Vagina (tissue), 2 donors: ENCODE results near the gene FRMD6. TPM values are rescaled to one million over a fixed set of nuclear protein-coding genes. Genes with fewer than 3 reads are reported as not detected.
A peak's percentile ranks its signal among the peaks of the same experiment; 100 is the strongest.

Experiments used
- DNase-seq, 2 donors: peaks; one replicate each; pipeline ENCODE4 v3.0.0-alpha.2; 2017; ENCODE audit errors: extremely low spot score in 2 of 2
- H3K27ac ChIP-seq: fragments of 200-600 bp; sonication (generic); one replicate; pipeline ENCODE4 v1.5.1; 2019
- H3K27me3 ChIP-seq: fragments of 200-600 bp; sonication (generic); one replicate; pipeline ENCODE4 v1.5.1; 2019
- H3K36me3 ChIP-seq, 2 donors: fragments of 200-600 bp; sonication (generic); one replicate each; pipeline ENCODE4 v1.5.1; 2017 to 2019
- H3K4me1 ChIP-seq: fragments of 200-600 bp; sonication (generic); one replicate; pipeline ENCODE4 v1.5.1; 2019
- H3K4me3 ChIP-seq, 2 donors: fragments of 200-600 bp; sonication (generic); 1 replicate in 1 of 2; 2 replicates in 1 of 2; pipeline ENCODE4 v1.5.1; 2016 to 2019
- H3K9me3 ChIP-seq: fragments of 200-600 bp; sonication (generic); one replicate; pipeline ENCODE4 v1.5.1; 2019
- CTCF ChIP-seq, 3 experiments: fragments of 450-650 bp in 2 of 3; fragments of 200-600 bp in 1 of 3; sonication (generic) in 1 of 3; IDR thresholded peaks; one replicate each; pipeline ENCODE4 v1.5.1; 2017 to 2019; ENCODE audit warnings: antibody characterized with exemption in 3 of 3, mild to moderate bottlenecking in 2 of 3, moderate library complexity in 2 of 3
- POLR2A ChIP-seq, 2 donors: fragments of 450-650 bp; IDR thresholded peaks; one replicate each; pipeline ENCODE4 v1.6.1; 2017; ENCODE audit warnings: antibody characterized with exemption in 2 of 2, mild to moderate bottlenecking in 2 of 2, moderate library complexity in 2 of 2
- POLR2AphosphoS5 ChIP-seq, 2 donors: sonication (generic); formaldehyde crosslinking; IDR thresholded peaks; one replicate each; pipeline ENCODE4 v1.9.0; 2017; ENCODE audit warnings: antibody characterized with exemption in 2 of 2, mild to moderate bottlenecking in 2 of 2, low read depth in 1 of 2; ENCODE audit not compliant: insufficient read depth in 1 of 2
- intact Hi-C: fragments of 100-400 bp; cut with DNase I; formaldehyde crosslinking; loops from one replicate; pipeline ENCODE4 v1.15.1; 2023
- total RNA-seq: library from RNA; depleted of rRNA; stranded (reverse); fragments of >200 nt; gene quantifications from one replicate; pipeline ENCODE4 v1.2.3, GENCODE V29; 2016

Gene FRMD6
- total RNA-seq, 1 donor from 2014 or later = 114 TPM

GRCh38 chr14:51674294-51675002 is 22.7 kb downstream of the FRMD6 start:
- Histone ChIP-seq H3K4me3 (no peak overlapping the region), H3K27ac (no peak overlapping the region), H3K9me3 (no peaks in the 10 kb centered on the region), H3K36me3 (no peaks in the 10 kb centered on the region), H3K27me3 (no peaks in the 10 kb centered on the region), H3K4me1 (peaks cover 34% of the 10 kb centered on the region)
- TF ChIP-seq POLR2A (IDR thresholded peaks at IDR 0.05) = no peak
- TF ChIP-seq CTCF (IDR thresholded peaks at IDR 0.05) = no peak
- intact Hi-C loops = no loop called here
- DNase-seq = no peak

GRCh38 chr14:51676549-51676948 is 24.8 kb downstream of the FRMD6 start:
- H3K27ac ChIP-seq = peak overlapping the region; percentile 9
- no peaks in the 10 kb centered on the region for H3K36me3 ChIP-seq
- no peak overlapping the region for H3K4me3 ChIP-seq
- peaks cover 50% of the 10 kb centered on the region for H3K4me1 ChIP-seq
- TF ChIP-seq POLR2A (IDR thresholded peaks at IDR 0.05) (no peak), CTCF (IDR thresholded peaks at IDR 0.05) (no peak), POLR2AphosphoS5 (IDR thresholded peaks at IDR 0.05; ENCODE audit: insufficient read depth in 1 of 2, low read depth in 1 of 2) (no peak)
- no peaks in the 10 kb centered on the region for H3K27me3 ChIP-seq
- intact Hi-C loops = no loop called here
- no peak for DNase-seq
- no peaks in the 10 kb centered on the region for H3K9me3 ChIP-seq

DNA sequence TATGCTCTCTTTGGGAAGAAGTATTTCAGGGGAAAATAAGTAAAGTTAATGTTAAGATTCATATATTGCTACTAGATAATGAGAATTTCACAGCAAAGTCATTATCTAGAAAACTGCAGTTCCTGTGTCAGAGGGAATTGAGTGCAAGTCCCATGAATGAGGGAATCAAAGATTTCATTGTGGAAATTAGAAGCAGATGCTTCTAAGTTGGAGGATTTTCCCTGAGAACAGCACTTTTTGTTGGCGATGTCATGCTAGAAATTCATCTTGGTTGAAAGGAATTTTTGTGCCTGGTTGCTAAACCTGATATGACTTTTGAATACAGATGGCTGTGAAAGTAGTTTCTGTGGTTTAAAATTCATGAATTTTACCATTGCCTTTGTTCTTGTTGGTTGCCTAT is 25.6 kb downstream of the FRMD6 start:
- no peak overlapping the region for H3K4me3 ChIP-seq
- DNase-seq = no peak
- no peaks in the 10 kb centered on the region for H3K27me3 ChIP-seq
- TF ChIP-seq CTCF (IDR thresholded peaks at IDR 0.05) (no peak), POLR2A (IDR thresholded peaks at IDR 0.05) (no peak), POLR2AphosphoS5 (IDR thresholded peaks at IDR 0.05; ENCODE audit: insufficient read depth in 1 of 2, low read depth in 1 of 2) (no peak)
- H3K9me3 ChIP-seq = no peaks in the 10 kb centered on the region
- H3K4me1 ChIP-seq = peaks cover 51% of the 10 kb centered on the region
- no peak overlapping the region for H3K27ac ChIP-seq
- no peaks in the 10 kb centered on the region for H3K36me3 ChIP-seq
- intact Hi-C loops = no loop called here

- H3K36me3 ChIP-seq = no peaks in the 10 kb centered on the region
- H3K4me3 ChIP-seq = no peak overlapping the region
- H3K27me3 ChIP-seq = no peaks in the 10 kb centered on the region
- intact Hi-C loops = no loop called here
- H3K27ac ChIP-seq = no peak overlapping the region
- H3K9me3 ChIP-seq = no peaks in the 10 kb centered on the region
- peaks cover 51% of the 10 kb centered on the region for H3K4me1 ChIP-seq
- DNase-seq = no peak
- no peak for TF ChIP-seq POLR2A (IDR thresholded peaks at IDR 0.05)
- TF ChIP-seq CTCF (IDR thresholded peaks at IDR 0.05) = no peak
- TF ChIP-seq POLR2AphosphoS5 (IDR thresholded peaks at IDR 0.05; ENCODE audit: insufficient read depth in 1 of 2, low read depth in 1 of 2) = no peak
Observed at GRCh38 chr14:51677738-51678137, 26.0 kb downstream of the FRMD6 start.

DNA sequence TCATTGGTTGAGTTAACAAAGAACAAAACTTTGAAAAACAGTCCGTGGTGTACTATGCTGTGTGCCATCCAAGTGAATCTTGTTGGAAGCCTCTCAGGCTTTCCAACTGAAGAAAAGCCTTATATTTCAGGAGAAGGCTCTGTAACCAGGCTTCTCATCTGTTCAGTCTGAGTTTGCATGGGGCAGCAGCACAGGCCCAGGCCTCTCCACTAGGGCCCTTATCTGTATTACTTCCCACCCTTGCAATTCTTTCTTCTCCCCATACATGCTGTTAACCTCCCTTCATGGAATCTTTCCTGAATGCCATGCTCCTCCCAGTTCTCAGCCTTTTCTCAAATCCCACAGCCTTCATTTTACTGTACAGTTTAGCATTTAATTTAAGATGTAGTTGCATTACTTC is 28.3 kb downstream of the FRMD6 start:
- peaks cover 44% of the 10 kb centered on the region for H3K4me1 ChIP-seq
- intact Hi-C loops = no loop called here
- no peak overlapping the region for H3K4me3 ChIP-seq
- H3K9me3 ChIP-seq = no peaks in the 10 kb centered on the region
- no peak for TF ChIP-seq CTCF (IDR thresholded peaks at IDR 0.05)
- no peak for TF ChIP-seq POLR2AphosphoS5 (IDR thresholded peaks at IDR 0.05; ENCODE audit: insufficient read depth in 1 of 2, low read depth in 1 of 2)
- TF ChIP-seq POLR2A (IDR thresholded peaks at IDR 0.05) = no peak
- no peaks in the 10 kb centered on the region for H3K36me3 ChIP-seq
- H3K27ac ChIP-seq = no peak overlapping the region
- DNase-seq = no peak
- no peaks in the 10 kb centered on the region for H3K27me3 ChIP-seq
